Measurements from ENCODE around the gene GUK1.

Gene GUK1

DNA sequence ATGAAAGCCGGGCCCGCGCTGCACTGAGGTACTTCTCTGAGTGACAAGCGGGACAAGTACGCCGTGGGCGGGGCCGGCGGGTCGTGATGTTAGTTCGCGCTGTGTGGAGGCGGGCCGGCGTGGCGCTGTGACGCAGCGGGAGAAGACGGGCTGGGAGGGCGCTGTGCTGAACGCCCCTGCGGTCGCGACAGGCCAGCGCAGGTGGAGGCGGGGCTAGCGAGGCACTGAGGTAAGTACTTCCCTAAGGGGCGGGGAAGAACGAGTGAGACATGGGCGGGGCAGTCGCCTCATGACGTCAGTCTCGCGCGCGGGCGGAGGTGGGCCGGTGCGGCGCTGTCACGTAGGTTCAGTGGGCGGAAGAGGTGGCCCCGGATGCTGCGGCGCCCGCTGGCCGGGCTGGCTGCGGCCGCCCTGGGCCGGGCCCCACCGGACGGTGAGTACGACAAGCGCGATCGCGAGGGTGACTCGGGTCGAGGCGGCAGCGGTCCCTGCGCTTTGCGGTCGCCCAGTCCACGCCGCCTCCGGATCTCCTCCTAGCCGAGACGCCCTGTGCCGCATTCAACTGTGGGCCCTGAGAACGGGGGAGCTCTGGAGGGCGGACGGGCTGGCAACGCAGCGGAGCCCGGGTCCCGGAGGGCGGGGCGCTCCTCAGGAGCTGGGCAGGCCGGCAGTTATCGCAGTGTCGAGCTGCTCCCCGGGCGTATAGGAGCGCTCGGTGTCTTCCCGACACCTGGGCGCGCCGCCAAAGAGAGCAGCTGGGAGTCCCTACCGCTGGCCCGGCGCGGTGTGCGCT, at the start of gene GUK1:
TSS of gene GUK1 (plus strand) at position 349 of the 793 bp plus-strand sequence. CDS start at position 373, 24 bp downstream.
- no peaks in the 10 kb centered on the region for H3K9me3 Mint-ChIP-seq
- peaks cover 56% of the 10 kb centered on the region for H3K36me3 Mint-ChIP-seq (ENCODE audit: low read depth)
- H3K27ac Mint-ChIP-seq = peak within 1 kb of the TSS; percentile 87
- H3K4me3 Mint-ChIP-seq = peak within 1 kb of the TSS; percentile 82
- no peaks in the 10 kb centered on the region for H3K27me3 Mint-ChIP-seq
- intact Hi-C loops (cut with micrococcal nuclease) = loop anchor here (1.0 to 10.0 kb wide), 3 partner anchors 25 to 345 kb away; partner anchors contain the start of genes IBA57, MRPL55 and RNF187
- H3K4me1 Mint-ChIP-seq (ENCODE audit: low read depth) = peaks cover 41% of the 10 kb centered on the region

GRCh38 chr1:228090613-228091081, 49.4 kb upstream of the GUK1 start:
- intact Hi-C loops (cut with micrococcal nuclease) = no loop called here
- Mint-ChIP-seq H3K27ac (peak overlapping the region; percentile 86), H3K9me3 (peaks cover 11% of the 10 kb centered on the region), H3K4me3 (peak overlapping the region; percentile 59), H3K36me3 (ENCODE audit: low read depth) (peaks cover 88% of the 10 kb centered on the region), H3K27me3 (no peaks in the 10 kb centered on the region), H3K4me1 (ENCODE audit: low read depth) (peaks cover 88% of the 10 kb centered on the region)

DNA sequence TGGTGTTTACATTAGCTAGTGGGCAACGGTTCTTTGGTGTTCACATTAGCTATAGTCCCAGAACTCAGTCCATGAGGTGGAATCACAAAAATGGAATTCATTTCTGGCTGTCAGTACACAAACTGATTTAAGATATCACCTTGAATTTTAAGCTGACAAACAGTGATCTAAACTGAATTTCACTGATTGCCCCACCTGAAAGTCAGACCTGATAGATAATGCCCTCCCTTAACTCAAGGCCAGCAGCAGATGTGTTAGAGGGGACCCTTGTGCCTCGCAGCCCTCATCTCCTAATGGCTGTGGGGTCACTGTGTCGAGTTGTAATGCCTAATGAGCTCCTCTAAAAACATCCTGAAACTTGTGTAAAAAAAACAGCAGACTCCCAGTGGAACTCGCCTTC, 49.0 kb upstream of the GUK1 start:
- Mint-ChIP-seq H3K27ac (peak overlapping the region; percentile 86), H3K4me1 (ENCODE audit: low read depth) (peaks cover 88% of the 10 kb centered on the region), H3K9me3 (peaks cover 11% of the 10 kb centered on the region), H3K27me3 (no peaks in the 10 kb centered on the region), H3K4me3 (no peak overlapping the region), H3K36me3 (ENCODE audit: low read depth) (peaks cover 90% of the 10 kb centered on the region)
- intact Hi-C loops (cut with micrococcal nuclease) = no loop called here

- H3K4me3 Mint-ChIP-seq = no peak overlapping the region
- H3K27me3 Mint-ChIP-seq = no peaks in the 10 kb centered on the region
- peak overlapping the region; percentile 86 for H3K27ac Mint-ChIP-seq
- H3K9me3 Mint-ChIP-seq = peaks cover 11% of the 10 kb centered on the region
- peaks cover 96% of the 10 kb centered on the region for H3K36me3 Mint-ChIP-seq (ENCODE audit: low read depth)
- peaks cover 88% of the 10 kb centered on the region for H3K4me1 Mint-ChIP-seq (ENCODE audit: low read depth)
- intact Hi-C loops (cut with micrococcal nuclease) = no loop called here
These were observed 47.6 kb upstream of the GUK1 start for GRCh38 chr1:228092342-228093049.

DNA sequence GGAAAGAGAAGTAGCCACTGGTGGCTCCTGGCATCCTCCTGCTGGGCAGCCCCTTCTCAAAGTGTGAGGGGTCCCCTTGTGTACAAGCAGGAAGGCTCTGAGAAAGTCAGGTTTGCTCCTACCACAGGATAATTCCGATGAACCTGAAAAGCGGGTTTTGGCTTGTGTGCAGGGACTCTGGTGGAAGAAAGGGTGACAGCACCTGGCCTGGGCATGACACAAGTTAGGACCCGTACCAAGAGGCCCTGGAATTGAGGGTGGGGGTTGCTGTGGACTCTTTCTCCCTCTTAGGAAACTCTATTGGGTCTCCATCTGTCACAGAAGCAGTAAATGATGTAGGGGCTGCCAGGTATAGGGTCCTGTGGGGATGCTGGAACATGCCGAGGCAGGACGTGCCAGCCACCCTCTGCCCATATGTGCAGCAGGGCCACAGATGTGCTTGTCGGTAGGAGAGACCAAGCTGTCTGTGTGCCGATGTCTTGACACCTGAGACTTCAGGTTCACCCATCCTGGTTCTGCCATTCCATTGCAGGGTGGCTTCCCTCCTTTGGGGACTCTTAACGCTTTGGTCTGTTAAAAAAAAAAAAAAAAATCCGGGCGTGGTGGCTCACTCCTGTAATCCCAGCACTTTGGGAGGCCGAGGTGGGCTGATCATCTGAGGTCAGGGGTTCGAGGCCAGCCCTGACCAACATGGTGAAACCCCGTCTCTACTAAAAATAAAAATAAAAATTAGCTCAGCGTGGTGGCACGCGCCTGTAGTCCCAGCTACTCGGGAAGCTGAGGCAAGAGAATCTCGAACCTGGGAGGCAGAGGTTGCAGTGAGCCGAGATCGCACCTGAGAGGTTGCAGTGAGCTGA, 46.8 kb upstream of the GUK1 start:
- no peak overlapping the region for H3K27ac Mint-ChIP-seq
- H3K4me3 Mint-ChIP-seq = no peak overlapping the region
- intact Hi-C loops (cut with micrococcal nuclease) = no loop called here
- H3K27me3 Mint-ChIP-seq = no peaks in the 10 kb centered on the region
- H3K4me1 Mint-ChIP-seq (ENCODE audit: low read depth) = peaks cover 86% of the 10 kb centered on the region
- peaks cover 11% of the 10 kb centered on the region for H3K9me3 Mint-ChIP-seq
- H3K36me3 Mint-ChIP-seq (ENCODE audit: low read depth) = peaks cover 96% of the 10 kb centered on the region

DNA sequence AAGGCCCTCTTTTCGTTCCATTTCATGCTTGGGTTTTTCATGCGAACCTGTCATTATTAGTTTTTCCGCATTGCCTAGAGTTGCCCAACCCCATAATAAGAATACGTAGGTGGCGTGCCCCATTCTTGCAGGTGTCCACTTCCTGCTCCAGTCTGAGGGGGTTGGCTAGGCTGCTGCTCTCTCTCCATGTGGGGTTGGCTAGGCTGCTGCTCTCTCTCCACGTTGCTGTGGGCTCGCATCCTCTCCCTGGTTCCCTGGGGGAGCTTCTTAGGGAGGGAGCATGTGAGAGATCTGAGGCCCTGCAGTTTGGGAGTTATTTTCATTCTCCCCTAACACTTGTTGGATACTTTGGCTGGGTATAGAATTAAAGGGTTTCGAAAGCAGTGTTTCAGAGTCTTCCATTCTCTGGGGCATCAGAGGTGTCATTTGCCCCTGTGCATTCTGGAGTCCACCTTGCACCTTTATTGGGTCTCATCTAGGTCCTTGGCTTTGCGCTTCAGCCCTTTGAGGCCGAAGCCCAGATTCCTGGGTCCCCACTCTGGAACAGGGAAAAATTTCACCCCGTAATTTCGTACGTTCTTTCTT, 45.6 kb upstream of the GUK1 start:
- H3K4me3 Mint-ChIP-seq = no peak overlapping the region
- H3K27ac Mint-ChIP-seq = peak overlapping the region; percentile 54
- intact Hi-C loops (cut with micrococcal nuclease) = no loop called here
- no peaks in the 10 kb centered on the region for H3K27me3 Mint-ChIP-seq
- H3K9me3 Mint-ChIP-seq = peaks cover 11% of the 10 kb centered on the region
- H3K36me3 Mint-ChIP-seq (ENCODE audit: low read depth) = peaks cover 99% of the 10 kb centered on the region
- H3K4me1 Mint-ChIP-seq (ENCODE audit: low read depth) = peaks cover 84% of the 10 kb centered on the region

GRCh38 chr1:228095161-228095560, 44.9 kb upstream of the GUK1 start:
- Mint-ChIP-seq H3K4me1 (ENCODE audit: low read depth) (peaks cover 84% of the 10 kb centered on the region), H3K27me3 (no peaks in the 10 kb centered on the region), H3K27ac (peak overlapping the region; percentile 54), H3K4me3 (no peak overlapping the region), H3K36me3 (ENCODE audit: low read depth) (peaks cover 99% of the 10 kb centered on the region), H3K9me3 (peaks cover 11% of the 10 kb centered on the region)
- intact Hi-C loops (cut with micrococcal nuclease) = no loop called here

GRCh38 chr1:228095938-228096337, 44.1 kb upstream of the GUK1 start:
- H3K4me3 Mint-ChIP-seq = no peak overlapping the region
- peaks cover 99% of the 10 kb centered on the region for H3K36me3 Mint-ChIP-seq (ENCODE audit: low read depth)
- peak overlapping the region; percentile 54 for H3K27ac Mint-ChIP-seq
- no peaks in the 10 kb centered on the region for H3K27me3 Mint-ChIP-seq
- H3K9me3 Mint-ChIP-seq = peaks cover 11% of the 10 kb centered on the region
- peaks cover 84% of the 10 kb centered on the region for H3K4me1 Mint-ChIP-seq (ENCODE audit: low read depth)
- intact Hi-C loops (cut with micrococcal nuclease) = no loop called here

- Mint-ChIP-seq H3K9me3 (peaks cover 11% of the 10 kb centered on the region), H3K27ac (no peak overlapping the region), H3K4me3 (no peak overlapping the region), H3K27me3 (no peaks in the 10 kb centered on the region), H3K4me1 (ENCODE audit: low read depth) (peaks cover 84% of the 10 kb centered on the region), H3K36me3 (ENCODE audit: low read depth) (peaks cover 99% of the 10 kb centered on the region)
- intact Hi-C loops (cut with micrococcal nuclease) = no loop called here
These were observed 43.4 kb upstream of the GUK1 start for GRCh38 chr1:228096416-228097332.

GRCh38 chr1:228097333-228098081, 42.6 kb upstream of the GUK1 start:
- intact Hi-C loops (cut with micrococcal nuclease) = no loop called here
- Mint-ChIP-seq H3K4me3 (no peak overlapping the region), H3K9me3 (peaks cover 11% of the 10 kb centered on the region), H3K36me3 (ENCODE audit: low read depth) (peaks cover 91% of the 10 kb centered on the region), H3K4me1 (ENCODE audit: low read depth) (peaks cover 84% of the 10 kb centered on the region), H3K27ac (no peak overlapping the region), H3K27me3 (no peaks in the 10 kb centered on the region)

DNA sequence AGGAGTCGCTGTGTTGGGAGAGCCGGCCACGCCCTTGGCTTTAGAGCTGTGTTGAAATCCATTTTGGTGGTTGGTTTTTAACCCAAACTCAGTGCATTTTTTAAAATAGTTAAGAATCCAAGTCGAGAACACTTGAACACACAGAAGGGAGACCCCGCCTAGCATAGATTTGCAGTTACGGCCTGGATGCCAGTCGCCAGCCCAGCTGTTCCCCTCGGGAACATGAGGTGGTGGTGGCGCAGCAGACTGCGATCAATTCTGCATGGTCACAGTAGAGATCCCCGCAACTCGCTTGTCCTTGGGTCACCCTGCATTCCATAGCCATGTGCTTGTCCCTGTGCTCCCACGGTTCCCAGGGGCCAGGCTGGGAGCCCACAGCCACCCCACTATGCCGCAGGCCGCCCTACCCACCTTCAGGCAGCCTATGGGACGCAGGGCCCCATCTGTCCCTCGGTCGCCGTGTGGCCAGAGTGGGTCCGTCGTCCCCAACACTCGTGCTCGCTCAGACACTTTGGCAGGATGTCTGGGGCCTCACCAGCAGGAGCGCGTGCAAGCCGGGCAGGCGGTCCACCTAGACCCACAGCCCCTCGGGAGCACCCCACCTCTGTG, 41.7 kb upstream of the GUK1 start:
- Mint-ChIP-seq H3K27ac (no peak overlapping the region), H3K9me3 (peaks cover 11% of the 10 kb centered on the region), H3K4me3 (no peak overlapping the region), H3K27me3 (no peaks in the 10 kb centered on the region), H3K4me1 (ENCODE audit: low read depth) (peaks cover 84% of the 10 kb centered on the region), H3K36me3 (ENCODE audit: low read depth) (peaks cover 82% of the 10 kb centered on the region)
- intact Hi-C loops (cut with micrococcal nuclease) = no loop called here

- Mint-ChIP-seq H3K9me3 (peaks cover 8% of the 10 kb centered on the region), H3K4me3 (no peak overlapping the region), H3K27me3 (no peaks in the 10 kb centered on the region), H3K36me3 (ENCODE audit: low read depth) (peaks cover 73% of the 10 kb centered on the region), H3K4me1 (ENCODE audit: low read depth) (peaks cover 88% of the 10 kb centered on the region), H3K27ac (no peak overlapping the region)
- intact Hi-C loops (cut with micrococcal nuclease) = no loop called here
These were observed 40.7 kb upstream of the GUK1 start for GRCh38 chr1:228099331-228099732.
